ENCODE measurements around the gene DHX29. TPM values are rescaled to one million over a fixed set of nuclear protein-coding genes. Genes with fewer than 3 reads are reported as not detected.

Gene DHX29
- total RNA-seq, 1 experiment from 2014 or later: 21.8 TPM

DNA sequence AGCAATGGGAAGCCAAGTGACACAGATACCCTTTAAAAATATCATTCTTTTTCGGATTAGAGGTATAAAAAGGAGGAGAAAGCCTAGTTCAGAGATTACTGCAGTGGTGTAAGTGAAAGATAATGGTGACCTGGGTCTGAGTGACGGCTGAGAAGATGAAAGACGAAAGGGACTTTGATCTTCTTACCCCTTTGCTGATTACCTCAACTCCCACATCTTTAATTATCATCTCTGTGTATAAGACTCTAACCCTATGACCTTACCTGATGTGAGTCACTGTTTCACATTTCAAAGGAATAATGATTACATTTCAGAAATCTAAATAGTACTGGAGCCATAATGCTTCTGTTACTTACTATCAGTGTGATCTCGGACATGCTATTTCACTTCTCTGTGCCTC lies 52.7 kb downstream of the DHX29 start:
- intact Hi-C loops (cut with micrococcal nuclease): no loop called here
- ChIA-PET POLR2A (interaction anchor here (0.7 kb wide), 1 partner anchor 15 kb away, joined by 3 read pairs; no protein-coding TSS in a partner anchor), CTCF (no interaction called here)
- BruUV-seq (replicated peaks): no TSS peak
- no peak for TF ChIP-seq CTCF (IDR thresholded peaks at IDR 0.05; ENCODE audit: unreplicated experiment)
- peaks cover 40% of the 10 kb centered on the region for H3K36me3 Mint-ChIP-seq (ENCODE audit: insufficient read depth, unreplicated experiment)
- H3K9me3 Mint-ChIP-seq (ENCODE audit: unreplicated experiment): no peaks in the 10 kb centered on the region
- DNase-seq (ENCODE audit: unreplicated experiment): no peak
- H3K4me3 Mint-ChIP-seq (ENCODE audit: unreplicated experiment): no peak overlapping the region
- no peak overlapping the region for H3K27ac Mint-ChIP-seq (ENCODE audit: low read depth, unreplicated experiment)
- H3K4me1 Mint-ChIP-seq (ENCODE audit: insufficient read depth, unreplicated experiment): no peaks in the 10 kb centered on the region
- no peaks in the 10 kb centered on the region for H3K27me3 Mint-ChIP-seq (ENCODE audit: insufficient read depth, unreplicated experiment)

- Mint-ChIP-seq H3K36me3 (ENCODE audit: insufficient read depth, unreplicated experiment) (peaks cover 2% of the 10 kb centered on the region), H3K4me3 (ENCODE audit: unreplicated experiment) (no peak overlapping the region), H3K9me3 (ENCODE audit: unreplicated experiment) (peaks cover 12% of the 10 kb centered on the region), H3K27ac (ENCODE audit: low read depth, unreplicated experiment) (no peak overlapping the region), H3K27me3 (ENCODE audit: insufficient read depth, unreplicated experiment) (no peaks in the 10 kb centered on the region), H3K4me1 (ENCODE audit: insufficient read depth, unreplicated experiment) (no peaks in the 10 kb centered on the region)
- CTCF ChIA-PET: no interaction called here
- no peak for DNase-seq (ENCODE audit: unreplicated experiment)
- BruUV-seq (replicated peaks): no TSS peak
- TF ChIP-seq CTCF (IDR thresholded peaks at IDR 0.05; ENCODE audit: unreplicated experiment): no peak
- intact Hi-C loops (cut with micrococcal nuclease): no loop called here
- POLR2A ChIA-PET: interaction anchor here (0.6 kb wide), 1 partner anchor 467 kb away, joined by 3 read pairs; no protein-coding TSS in a partner anchor
Measured at GRCh38 chr5:55250064-55250463, 57.4 kb downstream of the DHX29 start.

DNA sequence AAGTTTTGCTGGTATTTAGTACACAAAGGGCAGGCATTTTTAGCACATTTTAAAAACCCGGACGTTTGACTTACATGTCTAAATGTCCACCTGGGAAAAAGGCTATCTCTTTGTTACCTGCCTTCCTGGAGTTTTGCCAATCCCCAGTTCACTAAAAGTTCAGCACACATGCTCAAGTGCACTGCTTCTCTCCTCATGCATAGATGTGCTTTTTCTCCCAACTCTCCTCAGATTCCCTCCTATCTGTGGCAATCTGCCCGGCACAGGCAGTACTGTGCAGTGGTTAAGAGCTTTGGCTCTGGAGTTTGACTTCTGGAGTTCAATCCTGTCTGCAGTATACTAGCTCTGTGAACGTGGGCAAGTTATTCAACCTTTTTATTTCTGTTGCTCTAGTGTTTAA lies 65.7 kb downstream of the DHX29 start:
- no TSS peak for BruUV-seq (replicated peaks)
- H3K9me3 Mint-ChIP-seq (ENCODE audit: unreplicated experiment): no peaks in the 10 kb centered on the region
- H3K27me3 Mint-ChIP-seq (ENCODE audit: insufficient read depth, unreplicated experiment): no peaks in the 10 kb centered on the region
- H3K4me3 Mint-ChIP-seq (ENCODE audit: unreplicated experiment): no peak overlapping the region
- intact Hi-C loops (cut with micrococcal nuclease): no loop called here
- no peaks in the 10 kb centered on the region for H3K36me3 Mint-ChIP-seq (ENCODE audit: insufficient read depth, unreplicated experiment)
- no peak overlapping the region for H3K27ac Mint-ChIP-seq (ENCODE audit: low read depth, unreplicated experiment)
- ChIA-PET CTCF (interaction anchor here (1.3 to 1.9 kb wide), 2 partner anchors 10 to 15 kb away, joined by 3 to 4 read pairs; no protein-coding TSS in a partner anchor), POLR2A (interaction anchor here (1.0 to 1.1 kb wide), 2 partner anchors 10 kb away, joined by 3 read pairs; no protein-coding TSS in a partner anchor)
- no peaks in the 10 kb centered on the region for H3K4me1 Mint-ChIP-seq (ENCODE audit: insufficient read depth, unreplicated experiment)
- no peak for TF ChIP-seq CTCF (IDR thresholded peaks at IDR 0.05; ENCODE audit: unreplicated experiment)
- DNase-seq (ENCODE audit: unreplicated experiment): no peak

DNA sequence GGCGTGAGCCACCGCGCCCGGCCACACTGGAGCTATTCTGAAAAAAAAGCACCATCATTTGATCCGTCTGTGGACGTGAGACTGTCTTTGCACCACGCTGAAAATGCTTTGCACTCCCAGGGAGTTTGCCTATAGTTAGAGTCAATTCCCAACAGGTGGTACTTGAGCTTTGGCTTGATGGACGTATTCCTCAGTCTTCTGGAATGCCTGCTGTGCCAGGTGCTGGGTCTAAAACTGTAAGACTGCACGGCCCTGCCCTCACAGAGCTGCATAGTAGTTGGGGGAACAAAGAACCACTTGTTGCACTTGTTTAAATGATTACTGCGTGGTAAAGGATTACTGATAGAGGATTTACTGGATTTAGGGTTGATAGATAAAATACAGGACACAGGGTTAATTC lies 70.7 kb downstream of the DHX29 start:
- TF ChIP-seq CTCF (IDR thresholded peaks at IDR 0.05; ENCODE audit: unreplicated experiment): no peak
- Mint-ChIP-seq H3K4me3 (ENCODE audit: unreplicated experiment) (no peak overlapping the region), H3K27me3 (ENCODE audit: insufficient read depth, unreplicated experiment) (no peaks in the 10 kb centered on the region), H3K27ac (ENCODE audit: low read depth, unreplicated experiment) (no peak overlapping the region), H3K9me3 (ENCODE audit: unreplicated experiment) (no peaks in the 10 kb centered on the region), H3K36me3 (ENCODE audit: insufficient read depth, unreplicated experiment) (no peaks in the 10 kb centered on the region), H3K4me1 (ENCODE audit: insufficient read depth, unreplicated experiment) (no peaks in the 10 kb centered on the region)
- no TSS peak for BruUV-seq (replicated peaks)
- POLR2A ChIA-PET: interaction anchor here (5.5 kb wide), 1 partner anchor 59 kb away, joined by 40 read pairs; no protein-coding TSS in a partner anchor
- DNase-seq (ENCODE audit: unreplicated experiment): no peak
- intact Hi-C loops (cut with micrococcal nuclease): no loop called here
- CTCF ChIA-PET: no interaction called here
